ENCODE data around the gene FBXO41.

DNA sequence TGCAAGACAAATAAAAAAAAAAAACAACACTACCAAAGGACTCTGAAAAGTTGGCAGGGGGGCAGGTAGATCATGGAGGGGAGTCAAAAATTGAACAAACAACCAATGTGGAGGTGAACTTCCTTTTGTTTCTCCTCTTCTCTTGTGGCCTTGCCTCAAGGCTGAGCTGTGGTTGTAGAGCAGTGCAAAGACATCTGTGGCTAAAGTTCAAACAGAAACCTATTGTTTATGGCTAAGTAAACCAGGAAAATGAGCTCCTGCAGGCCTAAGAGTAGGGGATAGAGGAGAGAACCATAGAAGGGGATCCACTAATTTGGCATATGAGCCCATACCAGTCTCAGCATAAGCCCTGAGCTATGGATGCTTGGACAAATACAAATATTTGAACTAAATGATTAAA is 49.3 kb upstream of the FBXO41 start:
- TF ChIP-seq ZNF274 (IDR thresholded peaks at IDR 0.05; ENCODE audit: low read depth, low read length) (no peak), SUZ12 (IDR thresholded peaks at IDR 0.05; ENCODE audit: extremely low read depth, insufficient read depth, insufficient read length) (no peak), YY1 (IDR thresholded peaks at IDR 0.05; ENCODE audit: insufficient read depth, insufficient read length) (no peak)

Measured in NT2/D1 (cell line).